SH-SY5Y (cell line): ENCODE results near the gene IMMP1L.

ENCODE experiments used
- GATA2 ChIP-seq: IDR thresholded peaks from 2 replicates; pipeline ENCODE4 v1.6.1; 2011; ENCODE audit warnings: mild to moderate bottlenecking, low read depth, low read length
- GATA3 ChIP-seq: IDR thresholded peaks from 2 replicates; pipeline ENCODE4 v1.6.1; 2011; ENCODE audit warnings: low read depth, mild to moderate bottlenecking, low read length, moderate library complexity

DNA sequence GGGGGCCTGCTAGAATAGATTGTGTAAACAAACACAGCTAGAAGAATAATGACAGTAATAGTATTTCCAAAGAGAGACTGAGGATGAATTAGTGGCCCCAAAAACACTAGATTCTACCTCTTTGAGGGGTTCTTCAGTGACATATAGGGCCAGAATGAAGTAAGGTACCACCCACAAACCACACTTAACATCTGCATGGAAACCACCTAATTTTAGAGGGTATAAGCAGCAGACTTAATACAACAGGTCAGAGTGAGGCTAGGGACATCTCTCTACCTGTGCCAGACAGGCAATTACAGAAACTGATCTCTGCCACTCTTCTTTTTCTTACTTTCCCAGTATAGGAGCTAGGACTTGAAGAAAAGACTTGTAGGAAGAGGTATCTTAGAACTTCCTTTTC lies 20.3 kb upstream of the IMMP1L start:
- TF ChIP-seq GATA2 (no peak), GATA3 (no peak)
